Sigmoid colon (tissue), 4 donors: ENCODE results near the gene DBX2.

ENCODE experiments used
- CTCF ChIP-seq, 4 experiments: fragments of 450-650 bp in 3 of 4; fragments of 200-600 bp in 1 of 4; IDR thresholded peaks; one replicate each; pipeline ENCODE4 v1.5.1; 2016 to 2019; ENCODE audit warnings: antibody characterized with exemption in 4 of 4, mild to moderate bottlenecking in 3 of 4, moderate library complexity in 2 of 4
- POLR2A ChIP-seq, 2 donors: fragments of 450-650 bp; IDR thresholded peaks; one replicate each; pipeline ENCODE4 v1.6.1; 2016; ENCODE audit warnings: antibody characterized with exemption in 2 of 2, mild to moderate bottlenecking in 2 of 2, moderate library complexity in 2 of 2
- POLR2AphosphoS5 ChIP-seq, 4 donors: sonication (generic); formaldehyde crosslinking; IDR thresholded peaks; one replicate each; pipeline ENCODE4 v1.6.1; 2017; ENCODE audit warnings: antibody characterized with exemption in 4 of 4

- TF ChIP-seq CTCF (IDR thresholded peaks at IDR 0.05) (no peak), POLR2A (IDR thresholded peaks at IDR 0.05) (no peak), POLR2AphosphoS5 (IDR thresholded peaks at IDR 0.05) (no peak)
These were observed 8.3 kb downstream of the DBX2 start for GRCh38 chr12:45042599-45042998.
